Panc1 (cell line): ENCODE results near the gene TMEM205. TPM values are rescaled to one million over a fixed set of nuclear protein-coding genes. Genes with fewer than 3 reads are reported as not detected.
A peak's percentile ranks its signal among the peaks of the same experiment; 100 is the strongest.

Source experiments
- ATAC-seq: fragments of 200-7000 bp; cut with Tn5 transposase; 2 replicates; pipeline ENCODE4 v1.9.1; 2020; ENCODE audit warnings: mild to moderate bottlenecking, moderate library complexity
- BruUV-seq: library from RNA; stranded (reverse); fragments of 400-500 nt; replicated peaks from 2 replicates; lab custom pipeline; 2021; lab: Mats Ljungman, UMichigan
- CTCF ChIA-PET: fragments of 300-600 bp; sonication (Branson Sonifier 250); formaldehyde crosslinking; loops from one replicate; lab custom pipeline; 2022; ENCODE audit warnings: antibody characterized with exemption; lab: Charles Lee
- POLR2A ChIA-PET: fragments of 300-600 bp; sonication (Branson Sonifier 250); formaldehyde crosslinking; loops from one replicate; lab custom pipeline; 2022; ENCODE audit warnings: antibody characterized with exemption; lab: Charles Lee
- DNase-seq: peaks from one replicate; pipeline ENCODE4 v3.0.0-alpha.2; 2010; ENCODE audit warnings: low read depth, low spot score
- H3K27ac ChIP-seq: 2 replicates; pipeline ENCODE4 v1.5.1; 2011; ENCODE audit warnings: mild to moderate bottlenecking, low read length, inconsistent platforms
- H3K27me3 ChIP-seq: fragments of 200-500 bp; sonication (Bioruptor generic); 2 replicates; pipeline ENCODE4 v1.6.0; 2014; ENCODE audit warnings: low read length, inconsistent platforms; ENCODE audit not compliant: control insufficient read depth, insufficient read depth
- H3K36me3 ChIP-seq: fragments of 200-500 bp; sonication (Bioruptor generic); 2 replicates; pipeline ENCODE4 v1.5.1; 2014; ENCODE audit warnings: inconsistent platforms, mild to moderate bottlenecking, low read length, moderate library complexity; ENCODE audit not compliant: control insufficient read depth, insufficient read depth
- H3K4me1 ChIP-seq: 2 replicates; pipeline ENCODE4 v1.5.1; 2011; ENCODE audit warnings: inconsistent platforms, mild to moderate bottlenecking, low read length, moderate library complexity; ENCODE audit not compliant: control insufficient read depth, insufficient read depth
- H3K4me3 ChIP-seq, 2 experiments: 2 replicates each; pipeline ENCODE4 v1.5.1; 2011 to 2012; ENCODE audit warnings: low read depth in 2 of 2, low read length in 2 of 2, mild to moderate bottlenecking in 2 of 2, inconsistent platforms in 1 of 2, moderate library complexity in 1 of 2
- H3K9me3 ChIP-seq: fragments of 200-500 bp; sonication (Bioruptor generic); 2 replicates; pipeline ENCODE4 v1.5.1; 2014; ENCODE audit warnings: low read depth, mild to moderate bottlenecking, inconsistent platforms, low read length, moderate library complexity; ENCODE audit not compliant: control insufficient read depth, insufficient read depth
- POLR2AphosphoS5 ChIP-seq: IDR thresholded peaks from 2 replicates; pipeline ENCODE4 v1.6.1; 2012; ENCODE audit warnings: mild to moderate bottlenecking, low read depth, low read length, moderate library complexity
- TCF7L2 ChIP-seq: IDR thresholded peaks from 2 replicates; pipeline ENCODE4 v1.6.1; 2011; ENCODE audit warnings: mild to moderate bottlenecking, low read depth, low read length, inconsistent platforms
- in situ Hi-C: cut with HindIII; loops from 2 replicates; pipeline ENCODE4 v1.10.0; 2016; ENCODE audit warnings: low sequenced_read_pairs, low pct_unique_long_range_greater_than_20kb
- intact Hi-C: fragments of 100-400 bp; cut with micrococcal nuclease; formaldehyde crosslinking; loops from one replicate; pipeline ENCODE4 v1.10.0; 2022; ENCODE audit not compliant: unreplicated experiment
- total RNA-seq: library from RNA; stranded (reverse); gene quantifications from one replicate; pipeline ENCODE4 v1.2.1, GENCODE V29; 2021; ENCODE audit not compliant: unreplicated experiment
- TF ChIP-seq, protein P1 (sequence below): fragments of 450-650 bp; IDR thresholded peaks from 2 replicates; pipeline ENCODE4 v1.5.1; 2017; ENCODE audit warnings: mild to moderate bottlenecking

TMEM205 gene
- total RNA-seq, 1 experiment from 2014 or later, result 133 TPM

DNA sequence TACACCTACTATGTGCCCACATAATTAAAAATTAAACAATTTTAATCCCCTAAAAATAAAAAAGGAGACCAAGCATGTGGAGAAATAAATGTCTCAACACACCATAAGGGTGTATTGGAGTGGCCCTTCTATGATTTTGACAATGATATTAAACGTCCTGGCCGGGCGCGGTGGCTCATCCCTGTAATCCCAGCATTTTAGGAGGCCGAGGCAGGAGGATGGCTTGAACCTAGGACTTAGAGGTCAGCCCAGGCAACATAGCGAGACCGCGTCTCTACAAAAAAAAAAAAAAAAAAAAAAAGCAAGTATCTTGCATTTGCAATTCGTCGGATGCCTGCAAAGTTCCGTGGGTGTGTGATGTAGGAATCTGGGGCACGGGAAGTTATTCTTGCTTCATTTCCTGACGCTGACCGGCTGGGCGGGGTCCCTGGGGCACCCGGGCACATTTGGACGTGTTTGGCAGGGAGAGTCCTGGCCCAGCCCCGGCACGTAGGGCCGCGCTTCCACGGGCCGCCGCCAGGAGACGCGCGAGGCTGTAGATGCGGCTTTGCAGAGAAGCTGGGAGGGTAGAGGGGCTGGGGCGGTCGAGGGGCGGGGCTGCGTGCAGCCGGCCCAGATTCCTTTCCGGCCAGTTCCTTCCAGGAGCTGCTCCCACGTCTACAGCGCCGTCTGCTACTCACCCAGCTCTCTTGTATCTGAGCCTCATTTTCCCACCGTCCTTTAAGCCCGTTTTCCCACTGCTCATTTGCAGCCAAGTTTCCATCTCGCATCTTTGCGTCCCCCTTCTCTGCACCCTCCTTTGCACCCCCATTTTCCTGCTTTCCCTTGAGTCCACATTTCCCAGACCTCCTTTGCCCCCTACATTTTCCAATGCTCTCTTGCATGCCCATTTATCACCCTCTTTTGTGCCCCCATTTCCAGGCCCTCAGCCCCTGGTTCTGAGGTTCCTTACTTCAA, 52.4 kb downstream of the TMEM205 start:
- Histone ChIP-seq H3K4me3 (peak overlapping the region; percentile 34 to 55), H3K27ac (peak overlapping the region; percentile 70), H3K27me3 (no peaks in the 10 kb centered on the region), H3K9me3 (no peaks in the 10 kb centered on the region), H3K4me1 (no peaks in the 10 kb centered on the region; the same call in 1 of the 2 replicates), H3K36me3 (no peaks in the 10 kb centered on the region)
- no TSS peak for BruUV-seq
- TF ChIP-seq, protein P1, sequence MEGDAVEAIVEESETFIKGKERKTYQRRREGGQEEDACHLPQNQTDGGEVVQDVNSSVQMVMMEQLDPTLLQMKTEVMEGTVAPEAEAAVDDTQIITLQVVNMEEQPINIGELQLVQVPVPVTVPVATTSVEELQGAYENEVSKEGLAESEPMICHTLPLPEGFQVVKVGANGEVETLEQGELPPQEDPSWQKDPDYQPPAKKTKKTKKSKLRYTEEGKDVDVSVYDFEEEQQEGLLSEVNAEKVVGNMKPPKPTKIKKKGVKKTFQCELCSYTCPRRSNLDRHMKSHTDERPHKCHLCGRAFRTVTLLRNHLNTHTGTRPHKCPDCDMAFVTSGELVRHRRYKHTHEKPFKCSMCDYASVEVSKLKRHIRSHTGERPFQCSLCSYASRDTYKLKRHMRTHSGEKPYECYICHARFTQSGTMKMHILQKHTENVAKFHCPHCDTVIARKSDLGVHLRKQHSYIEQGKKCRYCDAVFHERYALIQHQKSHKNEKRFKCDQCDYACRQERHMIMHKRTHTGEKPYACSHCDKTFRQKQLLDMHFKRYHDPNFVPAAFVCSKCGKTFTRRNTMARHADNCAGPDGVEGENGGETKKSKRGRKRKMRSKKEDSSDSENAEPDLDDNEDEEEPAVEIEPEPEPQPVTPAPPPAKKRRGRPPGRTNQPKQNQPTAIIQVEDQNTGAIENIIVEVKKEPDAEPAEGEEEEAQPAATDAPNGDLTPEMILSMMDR, result peak; percentile 97
- TF ChIP-seq TCF7L2 (no peak), POLR2AphosphoS5 (peak; percentile 49; the same call in 1 of the 2 replicates)
- CTCF ChIA-PET, result interaction anchor here (0.6 to 1.0 kb wide), 11 partner anchors 44 to 323 kb away, joined by 3 to 13 read pairs (median 5); partner anchors contain the start of genes EPOR and SWSAP1
- ATAC-seq, result peak; percentile 99
- intact Hi-C loops (no loop called here), in situ Hi-C loops (no loop called here)
- POLR2A ChIA-PET, result no interaction called here
- DNase-seq, result peak; percentile 82

Other genes starting within 250 kb of the TMEM205 start
- gene SPC24, start 190.5 kb downstream of the TMEM205 start, total RNA-seq, result 50.6 TPM
- gene KANK2, start 148.7 kb downstream of the TMEM205 start, total RNA-seq, result 121 TPM
- gene ANGPTL8, start 106.6 kb downstream of the TMEM205 start, total RNA-seq, result not detected
- 19.4 TPM for gene DOCK6, start 83.7 kb downstream of the TMEM205 start, total RNA-seq
- gene TSPAN16, start 50.1 kb downstream of the TMEM205 start, total RNA-seq, result not detected
- gene RAB3D, start 6.6 kb downstream of the TMEM205 start, total RNA-seq, result 46.6 TPM
- gene CCDC159, start 251 bp upstream of the TMEM205 start, total RNA-seq, result 46.6 TPM
- 43.3 TPM for gene PLPPR2, start 9.2 kb upstream of the TMEM205 start, total RNA-seq
- gene SWSAP1, start 28.4 kb upstream of the TMEM205 start, total RNA-seq, result 3.1 TPM
- gene EPOR, start 38.0 kb upstream of the TMEM205 start, total RNA-seq, result 16.4 TPM
- 22.6 TPM for gene RGL3, start 73.0 kb upstream of the TMEM205 start, total RNA-seq
- 1.9 TPM for gene ODAD3, start 88.9 kb upstream of the TMEM205 start, total RNA-seq
- 399 TPM for gene PRKCSH, start 89.4 kb upstream of the TMEM205 start, total RNA-seq
- gene ELAVL3, start 134.8 kb upstream of the TMEM205 start, total RNA-seq, result not detected
- 10.4 TPM for gene ZNF653, start 159.6 kb upstream of the TMEM205 start, total RNA-seq
- gene ECSIT, start 182.9 kb upstream of the TMEM205 start, total RNA-seq, result 39.4 TPM
- gene CNN1, start 192.6 kb upstream of the TMEM205 start, total RNA-seq, result 0.98 TPM
- 62.2 TPM for gene ELOF1, start 213.0 kb upstream of the TMEM205 start, total RNA-seq
- 0.85 TPM for gene ACP5, start 231.4 kb upstream of the TMEM205 start, total RNA-seq